Urothelium cell line (cell line): ENCODE results near the gene CEP295NL.
A peak's percentile ranks its signal among the peaks of the same experiment; 100 is the strongest.
"Not testable (repeated sequence)": the region's sequence is repeated elsewhere in the genome, so short reads cannot be mapped to it uniquely, and the experiment has no call there.

ENCODE experiments used
- DNase-seq: peaks from one replicate; pipeline ENCODE4 v3.0.0; 2011; ENCODE audit warnings: low spot score, mixed read lengths
- FAIRE-seq: peaks from 2 replicates; lab custom pipeline; 2011; peaks lifted over from hg19 to GRCh38; lab: Jason Lieb, UNC

Gene CEP295NL, protein sequence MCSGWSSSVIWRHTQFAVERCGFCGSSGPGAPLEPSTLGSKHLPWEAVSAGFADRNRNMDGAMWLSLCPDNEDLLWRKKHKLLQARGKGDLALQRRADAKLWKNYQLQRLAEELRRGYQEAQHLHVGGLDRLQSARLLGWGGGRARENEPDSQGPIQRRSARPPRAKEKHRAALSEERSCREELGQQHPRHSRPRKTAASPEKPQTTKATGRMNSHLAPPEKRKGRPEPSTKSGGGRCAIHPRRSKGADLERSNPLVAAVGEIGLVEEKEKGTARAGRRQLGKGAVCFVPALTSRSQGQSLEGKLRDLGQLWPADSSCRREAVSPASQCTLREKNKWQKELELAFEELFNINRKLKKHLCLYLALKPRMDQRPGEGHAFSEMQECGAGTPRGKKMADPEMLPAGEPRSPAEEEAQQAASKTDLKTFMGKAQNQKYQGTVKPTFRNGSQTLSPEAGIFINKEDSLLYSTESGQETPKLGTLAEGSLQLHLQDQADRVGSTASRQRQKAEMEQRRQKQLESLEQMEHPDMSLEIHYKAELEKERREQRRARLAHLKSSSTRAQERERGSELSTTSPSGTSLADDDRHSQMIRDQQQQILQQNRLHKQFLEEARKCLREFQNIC

DNA sequence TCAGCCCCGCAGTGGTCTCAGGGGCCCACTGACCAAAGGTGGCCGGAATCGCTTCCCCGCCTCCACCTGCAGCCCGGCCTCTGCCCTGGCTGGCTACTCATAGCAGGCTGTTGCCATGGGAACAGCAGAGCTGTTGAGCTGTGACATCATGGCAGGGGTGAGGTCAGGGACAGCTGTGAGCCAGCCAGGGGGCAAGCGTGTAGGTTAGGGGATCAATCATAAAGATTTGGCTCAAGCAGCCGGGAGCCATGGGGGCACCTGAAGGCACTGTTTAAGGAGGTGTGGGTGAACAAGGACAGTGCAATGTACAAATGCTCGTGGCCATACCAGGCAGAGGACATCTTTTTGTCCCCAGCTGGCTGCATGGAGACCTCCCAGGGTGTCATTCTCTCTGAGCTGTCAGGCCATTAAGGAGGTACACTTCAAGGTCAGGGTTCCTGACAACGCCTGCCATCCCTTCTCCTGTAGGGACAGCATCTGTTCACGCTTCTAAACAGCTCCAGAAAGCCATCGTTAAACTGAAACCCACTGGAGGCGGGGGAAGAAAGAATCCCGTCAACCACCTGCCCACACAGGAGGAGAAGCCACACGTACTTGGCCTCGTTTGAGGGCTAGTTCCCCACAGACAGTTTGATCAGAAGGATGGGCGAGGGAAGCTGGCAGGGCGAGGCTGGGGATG lies at the start of gene CEP295NL:
TSS of gene CEP295NL (minus strand) at position 101 of the 679 bp plus-strand sequence. CDS start 1,373 bp downstream, outside the sequence.
- peak; percentile 46 for FAIRE-seq
- no peak for DNase-seq

DNA sequence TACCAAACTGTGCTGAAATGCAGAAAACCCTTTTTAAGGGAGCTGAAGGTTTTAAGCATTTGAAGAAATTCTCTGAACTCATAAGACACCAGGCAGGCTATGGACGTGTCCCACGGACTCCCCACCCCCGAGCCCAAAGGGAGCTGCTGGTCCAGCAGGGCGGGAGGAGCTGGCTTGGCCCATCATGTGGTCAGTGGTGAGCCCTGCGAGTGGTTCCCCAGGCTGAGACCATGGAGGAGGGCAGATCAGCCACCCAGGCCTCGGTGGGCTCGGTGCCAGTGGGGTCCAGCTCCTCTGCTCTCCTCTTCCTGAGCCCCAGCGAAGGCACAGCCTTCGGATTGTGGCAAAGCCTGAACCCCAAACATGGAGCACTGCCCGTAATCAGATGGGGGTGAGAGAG lies 49.7 kb upstream of the CEP295NL start:
- FAIRE-seq (no peak), DNase-seq (no peak)

DNA sequence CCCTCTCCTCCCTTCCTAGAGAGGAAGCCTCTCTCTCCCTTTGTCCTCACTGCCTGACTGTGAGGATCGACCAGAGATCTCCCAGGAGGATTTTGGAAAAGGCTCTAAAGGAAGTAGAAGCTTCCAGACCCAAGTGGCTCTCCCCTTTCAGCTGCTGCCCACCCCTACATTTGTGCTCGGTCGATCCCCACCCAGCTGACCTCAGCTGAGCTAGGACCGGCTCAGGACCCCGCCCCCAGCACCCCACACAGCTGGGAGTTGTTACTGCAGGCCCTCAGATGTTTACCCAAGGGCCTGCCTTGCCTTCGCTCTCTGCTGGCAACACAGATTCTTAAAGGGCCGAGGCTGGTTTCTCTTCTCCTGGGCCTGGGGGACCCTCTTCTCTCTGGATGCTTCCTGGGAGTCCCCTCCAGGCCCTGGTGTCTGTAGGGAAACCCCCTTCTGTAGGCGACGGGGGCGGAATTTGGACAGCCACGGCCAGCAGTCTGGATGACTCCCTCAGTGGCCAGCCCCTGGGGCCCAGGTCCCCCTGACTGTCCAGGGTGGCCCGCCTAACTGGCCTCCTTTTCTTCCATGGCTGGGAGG lies 49.1 kb upstream of the CEP295NL start:
- FAIRE-seq (peak; percentile 17), DNase-seq (no peak)

DNA sequence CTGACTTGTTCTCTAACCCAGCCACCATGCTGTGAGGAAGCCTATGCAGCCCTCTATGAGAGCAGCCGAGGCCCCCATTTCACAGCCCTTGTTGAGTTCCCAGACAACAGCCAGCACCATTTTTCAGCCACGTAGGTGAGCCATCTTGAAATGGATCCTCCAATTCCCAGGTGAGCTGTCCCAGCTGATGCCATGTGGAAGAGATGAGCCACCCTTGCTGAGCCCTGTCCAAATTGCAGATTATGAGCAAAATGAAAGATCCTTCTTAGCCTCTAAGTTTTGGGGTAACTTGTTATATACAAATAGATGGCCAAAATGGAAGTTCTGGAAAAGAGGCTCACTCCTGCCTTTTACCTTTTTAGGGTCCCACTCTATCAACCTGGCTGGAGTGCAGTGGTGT lies 47.9 kb upstream of the CEP295NL start:
- no peak for FAIRE-seq

DNA sequence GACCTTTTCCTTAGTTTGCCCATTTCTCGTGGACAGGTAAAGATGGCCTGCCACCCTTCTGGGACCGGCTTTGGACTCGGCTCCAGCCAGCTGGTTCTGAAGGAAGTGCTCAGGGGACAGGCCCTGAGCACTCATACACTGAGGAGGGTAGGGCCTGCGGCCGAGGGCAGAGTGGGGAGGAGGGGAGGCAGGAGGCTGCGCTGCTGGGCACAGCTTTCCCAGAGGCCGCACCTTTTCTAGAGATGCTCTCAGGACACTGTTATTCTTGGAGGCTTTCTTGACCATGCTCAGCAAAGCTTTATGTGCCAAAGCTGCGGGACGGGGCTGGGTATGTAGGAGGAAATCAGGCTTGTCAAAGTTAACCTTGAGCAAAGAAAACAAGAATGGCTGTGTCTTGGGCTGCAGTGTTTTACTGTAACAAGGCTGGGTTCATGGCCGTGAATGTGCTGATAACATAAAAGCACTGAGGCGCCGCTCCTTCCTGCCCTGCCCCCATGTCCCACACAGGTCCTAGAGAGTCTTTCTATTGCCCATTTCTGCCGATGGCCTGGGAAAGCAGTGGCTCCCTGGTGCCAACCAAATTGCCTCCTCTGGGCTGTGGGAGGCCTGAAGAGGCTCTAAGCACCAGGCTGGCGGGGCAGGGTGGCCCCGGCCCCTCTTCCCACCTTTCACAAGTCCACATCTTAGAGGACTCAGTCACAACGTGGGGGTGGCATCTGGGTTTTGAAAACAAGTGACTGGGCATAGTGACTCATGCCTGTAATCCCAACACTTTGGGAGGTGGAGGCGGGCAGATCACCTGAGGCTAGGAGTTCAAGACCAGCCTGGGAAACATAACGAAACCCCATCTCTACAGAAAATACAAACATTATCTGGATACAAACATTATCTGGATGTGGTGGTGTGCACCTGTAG lies 44.5 kb upstream of the CEP295NL start:
- peak; percentile 65 for FAIRE-seq

More for the DNA sequence above, 47.9 kb upstream of the CEP295NL start:
- no peak for DNase-seq

DNA sequence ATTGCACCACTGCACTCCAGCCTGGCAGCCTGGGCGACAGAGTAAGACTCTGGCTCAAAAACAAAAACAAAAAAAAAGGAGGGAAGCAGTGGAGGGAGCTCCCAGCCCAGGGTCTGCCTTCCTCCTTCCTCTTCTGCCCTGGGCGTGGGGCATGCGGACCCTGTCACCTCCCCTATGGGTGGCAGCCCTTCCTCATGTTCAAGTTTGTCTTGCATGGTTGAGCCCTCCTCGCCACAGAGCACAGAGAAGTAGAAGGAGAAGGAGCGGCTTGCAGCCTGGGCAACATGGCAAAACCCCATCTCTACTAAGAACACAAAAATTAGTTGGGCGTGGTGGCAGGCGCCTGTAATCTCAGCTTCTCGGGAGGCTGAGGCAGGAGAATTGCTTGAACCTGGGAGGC lies 43.6 kb upstream of the CEP295NL start:
- DNase-seq (no peak), FAIRE-seq (no peak)

More for the DNA sequence above, 44.5 kb upstream of the CEP295NL start:
- no peak for DNase-seq

DNA sequence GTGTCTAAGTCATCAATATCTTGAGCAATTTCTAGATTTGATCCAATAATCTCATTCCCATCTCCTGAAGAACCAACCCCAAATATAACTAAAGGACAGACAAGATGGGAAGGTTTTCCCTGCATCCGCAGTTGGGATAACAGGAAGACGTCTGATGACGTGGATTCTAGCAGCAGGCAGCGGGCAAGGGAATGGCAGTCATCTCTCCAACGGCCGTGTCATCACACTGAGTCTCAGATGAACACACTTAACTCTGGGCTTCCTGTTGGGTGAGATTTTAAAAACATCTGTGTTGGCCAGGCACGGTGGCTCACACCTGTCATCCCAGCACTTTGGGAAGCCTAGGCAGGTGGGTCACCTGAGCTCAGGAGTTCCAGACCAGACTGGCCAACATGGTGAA lies 43.1 kb upstream of the CEP295NL start:
- no peak for FAIRE-seq
- DNase-seq = no peak

DNA sequence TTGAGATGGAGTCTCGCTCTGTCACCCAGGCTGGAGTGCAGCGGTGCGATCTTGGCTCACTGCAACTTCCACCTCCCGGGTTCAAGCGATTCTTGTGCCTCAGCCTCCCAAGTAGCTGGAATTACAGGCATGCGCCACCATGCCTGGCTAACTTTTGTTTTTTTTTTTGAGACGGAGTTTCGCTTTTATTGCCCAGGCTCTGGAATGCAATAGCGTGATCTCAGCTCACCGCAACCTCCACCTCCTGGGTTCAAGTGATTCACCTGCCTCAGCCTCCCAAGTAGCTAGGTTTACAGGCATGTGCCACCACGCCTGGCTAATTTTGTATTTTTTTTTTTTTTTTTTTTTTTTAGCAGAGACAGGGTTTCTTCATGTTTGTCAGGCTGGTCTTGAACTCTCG lies 42.5 kb upstream of the CEP295NL start:
- FAIRE-seq, DNase-seq: not testable (repeated sequence)

DNA sequence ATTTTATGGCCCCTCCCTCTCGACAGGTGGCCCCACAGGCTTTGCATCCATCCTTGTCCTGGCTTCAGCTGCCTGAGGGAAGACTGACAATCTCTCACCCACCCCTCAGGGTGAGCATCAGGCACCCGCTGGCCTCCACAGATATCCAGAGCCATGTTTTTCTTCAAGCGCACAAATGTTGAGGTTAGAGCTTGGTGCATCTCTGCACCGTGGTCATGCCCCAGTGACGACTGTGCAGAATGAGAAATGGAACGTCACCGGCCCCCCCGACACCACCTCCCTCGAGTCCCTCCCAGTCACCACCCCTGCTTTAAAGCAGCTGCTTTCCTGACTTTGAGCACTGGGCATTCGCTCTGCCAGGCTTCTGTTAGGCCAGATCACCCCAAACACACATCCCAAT lies 42.0 kb upstream of the CEP295NL start:
- DNase-seq = no peak
- FAIRE-seq = no peak

DNA sequence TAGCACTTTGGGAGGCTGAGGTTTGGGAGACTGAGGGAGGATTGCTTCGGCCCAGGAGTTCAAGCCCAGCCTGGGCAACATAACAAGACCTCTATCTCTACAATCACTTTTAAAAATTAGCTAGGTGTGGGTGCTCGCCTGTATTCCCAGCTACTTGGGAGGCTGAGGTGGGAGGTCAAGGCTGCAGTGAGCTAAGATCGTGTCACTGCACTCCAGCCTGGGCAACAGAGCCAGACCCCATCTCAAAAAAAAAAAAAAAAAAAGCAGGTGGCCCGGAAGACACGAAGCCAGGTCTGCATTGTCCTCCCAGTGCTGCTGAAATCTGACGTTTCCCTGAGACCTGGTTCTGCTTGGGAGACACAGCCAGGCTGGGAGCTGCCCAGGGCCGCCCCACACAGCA lies 41.0 kb upstream of the CEP295NL start:
- no peak for DNase-seq
- FAIRE-seq = no peak

DNA sequence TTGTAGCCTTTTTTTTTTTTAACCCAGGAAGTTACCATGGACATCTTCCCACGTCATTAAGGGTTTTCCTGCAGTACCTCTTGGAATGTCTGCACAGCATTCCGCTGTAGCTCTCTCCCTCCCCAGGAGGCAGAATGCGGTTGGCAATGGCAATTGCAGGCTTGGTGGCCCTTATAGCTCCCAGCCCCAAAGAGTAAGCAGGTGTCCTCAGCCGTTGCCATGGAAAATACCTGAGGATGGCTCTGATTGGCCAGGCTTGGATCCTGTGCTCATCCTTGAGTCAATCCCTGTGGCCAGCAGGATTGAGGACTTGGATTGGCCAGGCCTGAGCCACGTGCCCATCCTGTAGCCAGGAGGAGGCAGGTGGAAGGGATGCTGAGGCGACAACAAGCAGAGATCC lies 37.7 kb upstream of the CEP295NL start:
- FAIRE-seq = peak; percentile 65

DNA sequence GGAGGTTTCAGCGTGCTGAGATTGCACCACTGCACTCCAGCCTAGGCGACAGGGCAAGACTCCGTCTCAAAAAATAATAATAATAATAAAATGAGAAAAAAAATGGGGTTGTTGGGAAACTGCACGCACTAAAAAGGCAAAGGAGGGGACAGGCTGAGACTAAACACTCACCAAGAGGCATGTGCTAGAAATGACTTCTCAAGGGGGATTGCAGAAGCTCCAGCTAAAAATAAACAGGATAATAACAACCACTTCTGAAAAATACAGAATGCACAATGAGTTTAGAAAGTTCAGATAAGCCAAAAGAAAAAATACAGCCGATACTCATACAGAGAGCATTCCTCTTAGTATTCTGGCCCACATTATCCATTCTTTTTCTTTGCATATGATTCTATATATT lies 37.3 kb upstream of the CEP295NL start:
- FAIRE-seq (no peak), DNase-seq (no peak)

More for the DNA sequence above, 37.7 kb upstream of the CEP295NL start:
- no peak for DNase-seq

DNA sequence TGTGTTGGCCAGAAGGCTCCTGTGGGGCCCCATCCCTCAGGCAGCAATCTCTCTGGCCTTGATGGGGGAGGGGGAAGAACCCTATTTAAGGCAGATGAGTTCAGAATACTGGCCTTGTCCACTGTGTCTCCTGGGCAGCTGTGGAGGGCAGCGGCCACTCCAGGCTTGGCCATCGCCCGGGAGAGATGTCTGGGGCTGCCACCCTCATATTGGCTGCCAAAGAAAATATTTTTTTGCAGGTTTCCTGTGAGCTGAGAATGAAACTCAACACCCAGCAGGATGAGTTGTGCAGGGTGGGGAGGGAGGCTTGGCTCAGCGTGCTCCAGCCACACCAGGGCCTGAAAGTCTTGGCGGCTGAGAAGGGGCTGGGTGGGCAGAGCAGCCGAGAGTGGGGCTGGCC lies 36.6 kb upstream of the CEP295NL start:
- no peak for FAIRE-seq
- DNase-seq = no peak

DNA sequence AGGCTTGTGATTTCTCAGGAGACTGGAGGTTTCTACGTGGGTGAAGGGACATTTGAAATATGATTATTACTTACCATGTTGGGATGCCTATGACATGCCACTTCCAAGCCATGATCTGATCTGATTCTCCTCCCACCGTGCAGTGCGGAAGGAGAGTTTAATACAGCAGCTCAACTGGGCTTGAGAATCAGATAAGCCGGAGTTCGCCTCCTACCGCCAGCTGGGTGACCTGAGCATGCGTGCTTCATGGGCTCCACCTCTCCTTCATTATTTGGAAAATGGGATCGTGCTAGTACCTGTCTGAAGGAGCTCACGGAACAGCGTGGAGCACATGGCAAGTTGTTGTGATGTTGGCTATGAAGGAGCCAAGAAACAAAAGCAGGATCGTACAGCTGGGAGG lies 34.6 kb upstream of the CEP295NL start:
- FAIRE-seq = peak; percentile 90
- DNase-seq = no peak

DNA sequence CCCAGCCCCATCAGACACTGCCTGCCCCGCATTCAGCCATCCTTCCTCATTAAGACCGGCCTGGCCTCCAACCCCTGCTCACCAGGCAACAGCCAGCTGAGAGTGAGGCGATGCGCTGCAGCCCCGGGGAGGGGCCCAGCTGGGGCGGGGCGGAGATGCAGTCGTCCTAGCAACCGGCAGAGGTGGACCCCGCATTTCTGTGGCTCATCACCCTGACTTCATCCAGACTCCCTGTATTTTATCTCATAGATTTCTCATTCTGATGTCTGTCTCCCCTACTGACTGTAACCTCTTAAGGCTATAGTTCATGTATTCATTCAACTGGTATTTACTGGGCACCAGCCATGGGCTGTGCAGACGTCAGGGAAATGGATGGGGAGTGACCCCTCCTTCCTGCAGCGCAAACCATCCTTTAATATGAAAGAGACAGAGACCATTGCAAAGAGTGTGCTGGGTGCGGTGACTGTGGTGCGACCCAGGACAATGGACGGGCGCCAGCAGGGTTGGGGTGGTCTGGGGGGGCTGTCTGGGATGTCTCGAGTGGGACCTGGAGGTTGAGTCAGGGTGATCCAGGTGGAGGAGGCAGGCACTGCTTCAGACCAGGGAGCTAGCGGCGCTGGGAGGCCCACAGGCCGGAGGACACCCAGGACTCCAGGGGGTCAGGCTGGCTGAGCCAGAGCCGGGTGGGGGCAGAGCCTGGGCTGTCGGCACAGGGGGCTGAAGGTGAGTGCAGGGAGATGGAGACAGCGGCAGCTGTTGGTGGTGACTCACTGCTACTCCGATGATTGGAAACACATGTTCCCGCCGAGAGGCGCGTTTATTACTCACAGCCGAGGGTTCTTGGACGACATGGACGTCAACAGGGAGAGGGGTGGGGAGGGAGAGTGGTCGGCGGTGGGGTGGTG lies 32.7 kb upstream of the CEP295NL start:
- peak; percentile 95 for DNase-seq
- FAIRE-seq = peak; percentile 98

DNA sequence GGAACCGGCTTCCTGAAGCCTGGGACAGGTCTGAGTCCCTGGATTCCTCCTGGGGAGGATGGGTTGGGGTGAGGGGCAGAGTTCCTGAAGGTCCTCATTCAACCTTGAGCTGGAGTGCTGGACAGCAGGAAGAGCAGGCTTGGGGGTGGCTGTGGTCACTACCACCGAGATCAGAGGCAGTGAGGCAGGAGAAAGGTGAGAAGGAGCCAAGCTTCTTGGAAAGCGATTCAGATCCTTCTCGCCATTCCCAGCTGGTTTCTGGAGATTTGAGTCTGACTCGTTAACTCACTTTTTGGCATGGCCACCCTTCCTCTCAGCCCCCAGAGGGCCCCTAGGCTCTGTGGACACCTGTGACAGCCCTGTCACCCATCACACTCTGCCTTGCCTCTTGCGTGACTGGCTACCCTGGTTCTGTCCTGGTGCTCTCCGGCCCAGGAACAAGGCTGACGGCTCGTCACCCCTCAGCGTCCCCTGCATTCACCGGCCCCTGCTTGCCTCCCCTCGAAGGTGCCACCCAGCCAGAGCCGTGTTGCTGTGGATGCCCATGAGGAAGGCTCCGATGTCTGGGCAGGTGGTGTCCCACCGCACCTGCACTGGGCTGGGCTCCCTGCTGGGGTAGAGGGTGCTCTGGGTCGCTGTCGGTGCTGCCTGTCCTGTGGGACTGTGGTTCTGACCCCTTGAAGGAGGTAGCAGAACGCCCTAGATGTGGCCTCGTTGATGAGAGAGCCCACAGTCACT lies 31.8 kb upstream of the CEP295NL start:
- FAIRE-seq = peak; percentile 79
- no peak for DNase-seq

DNA sequence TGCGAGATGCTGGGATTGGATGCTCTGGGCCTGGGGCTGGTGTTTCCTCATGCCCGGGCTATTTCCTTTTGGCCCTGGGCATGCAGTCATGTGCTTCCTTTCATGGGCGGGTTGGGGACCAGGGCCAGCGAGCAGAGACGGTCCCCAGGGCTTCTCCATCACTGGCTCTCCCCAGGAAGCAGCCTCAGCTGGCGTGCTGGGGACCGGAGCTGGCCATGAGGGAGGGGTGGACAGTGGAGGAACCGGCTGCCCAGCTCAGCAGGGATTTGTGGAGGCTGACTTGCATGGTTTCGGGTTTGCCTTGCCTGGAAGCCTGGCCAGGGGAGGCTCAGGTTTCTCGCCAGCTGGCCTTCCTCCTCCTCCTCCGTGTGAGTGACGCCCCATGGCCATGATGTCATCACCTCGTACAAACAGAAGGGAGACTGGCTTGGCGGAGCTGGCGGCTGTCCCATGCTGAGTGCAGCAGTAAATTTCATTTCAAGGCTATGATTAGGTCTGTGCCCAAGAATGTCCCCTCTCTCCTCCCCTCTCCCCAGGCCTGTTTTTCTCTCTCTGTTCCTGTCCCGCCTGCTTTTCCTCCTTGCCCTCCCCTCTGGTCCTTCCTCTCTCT lies 31.1 kb upstream of the CEP295NL start:
- peak; percentile 95 for DNase-seq
- no peak for FAIRE-seq
